ENCODE results near the gene MRGPRD. TPM values are rescaled to one million over a fixed set of nuclear protein-coding genes. Genes with fewer than 3 reads are reported as not detected.

MRGPRD gene
- total RNA-seq, 1 experiment from 2014 or later, result not detected

DNA sequence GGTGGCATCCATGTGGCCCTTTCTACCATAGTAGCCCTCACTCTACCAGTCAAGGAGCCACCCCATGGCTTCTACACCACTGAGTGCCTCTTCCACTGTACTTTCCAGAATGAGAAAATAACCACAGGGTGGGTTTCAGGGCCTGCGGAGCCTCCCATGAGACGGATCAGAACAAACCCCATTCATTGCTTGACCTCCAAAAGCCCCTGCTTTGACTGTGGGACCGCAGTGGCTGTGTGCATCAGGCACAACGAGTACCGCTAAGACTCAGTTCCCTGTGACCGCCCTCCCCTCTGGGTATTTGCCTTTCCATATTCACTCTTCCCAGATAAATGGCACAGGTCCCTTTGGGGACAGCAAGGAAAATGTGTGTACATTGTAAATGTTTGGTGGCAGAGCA lies 43.7 kb upstream of the MRGPRD start:
- ATAC-seq (no peak), DNase-seq (ENCODE audit: low read depth, low spot score) (no peak)
- Histone ChIP-seq H3K4me2 (ENCODE audit: low read length) (no peak overlapping the region), H3K9me3 (ENCODE audit: control insufficient read depth in 1 of 2, insufficient read depth in 1 of 2, low read depth in 1 of 2, low read length in 2 of 2) (no peaks in the 10 kb centered on the region), H3K27ac (ENCODE audit: low read depth, low read length) (no peak overlapping the region), H4K20me1 (ENCODE audit: insufficient read depth) (no peaks in the 10 kb centered on the region), H3K79me2 (ENCODE audit: insufficient read depth, low read length) (no peaks in the 10 kb centered on the region), H3K27me3 (ENCODE audit: insufficient read depth, low read length) (no peaks in the 10 kb centered on the region), H3K9me2 (ENCODE audit: insufficient read depth) (no peaks in the 10 kb centered on the region), H3K4me1 (ENCODE audit: control insufficient read depth in 1 of 2, insufficient read depth in 2 of 2, low read length in 2 of 2) (no peaks in the 10 kb centered on the region), H2AFZ (ENCODE audit: low read depth, low read length, poor library complexity, severe bottlenecking) (no peak overlapping the region), H3K4me3 (replicated peaks in 1 of 2; ENCODE audit: low read depth in 1 of 2, low read length in 2 of 2) (no peak overlapping the region), H3K9ac (ENCODE audit: low read length) (no peak overlapping the region), H3K36me3 (ENCODE audit: control insufficient read depth in 1 of 2, insufficient read depth in 2 of 2, low read length in 2 of 2) (no peaks in the 10 kb centered on the region)
- RAD21 ChIA-PET (ENCODE audit: low non-redundant PET in 1 of 2, low total read pairs in 2 of 2, uncharacterized antibody in 2 of 2, unreplicated experiment in 2 of 2), result no interaction called here
- POLR2A ChIA-PET, result no interaction called here
- intact Hi-C loops (cut with micrococcal nuclease), result no loop called here
- no TSS peak for BruUV-seq (replicated peaks)
- CTCF ChIA-PET, result no interaction called here
- TF ChIP-seq SP1 (IDR thresholded peaks at IDR 0.05; ENCODE audit: low read depth), result no peak
- TF ChIP-seq ZNF274 (IDR thresholded peaks at IDR 0.05; ENCODE audit: low read depth, low read length), result no peak
- TF ChIP-seq, protein P1, sequence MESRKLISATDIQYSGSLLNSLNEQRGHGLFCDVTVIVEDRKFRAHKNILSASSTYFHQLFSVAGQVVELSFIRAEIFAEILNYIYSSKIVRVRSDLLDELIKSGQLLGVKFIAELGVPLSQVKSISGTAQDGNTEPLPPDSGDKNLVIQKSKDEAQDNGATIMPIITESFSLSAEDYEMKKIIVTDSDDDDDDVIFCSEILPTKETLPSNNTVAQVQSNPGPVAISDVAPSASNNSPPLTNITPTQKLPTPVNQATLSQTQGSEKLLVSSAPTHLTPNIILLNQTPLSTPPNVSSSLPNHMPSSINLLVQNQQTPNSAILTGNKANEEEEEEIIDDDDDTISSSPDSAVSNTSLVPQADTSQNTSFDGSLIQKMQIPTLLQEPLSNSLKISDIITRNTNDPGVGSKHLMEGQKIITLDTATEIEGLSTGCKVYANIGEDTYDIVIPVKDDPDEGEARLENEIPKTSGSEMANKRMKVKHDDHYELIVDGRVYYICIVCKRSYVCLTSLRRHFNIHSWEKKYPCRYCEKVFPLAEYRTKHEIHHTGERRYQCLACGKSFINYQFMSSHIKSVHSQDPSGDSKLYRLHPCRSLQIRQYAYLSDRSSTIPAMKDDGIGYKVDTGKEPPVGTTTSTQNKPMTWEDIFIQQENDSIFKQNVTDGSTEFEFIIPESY (IDR thresholded peaks at IDR 0.05; ENCODE audit: extremely low read depth, insufficient replicate concordance, low read length), result no peak
- no peak for TF ChIP-seq EZH2phosphoT487 (IDR thresholded peaks at IDR 0.05; ENCODE audit: borderline replicate concordance)
- TF ChIP-seq, protein P2, sequence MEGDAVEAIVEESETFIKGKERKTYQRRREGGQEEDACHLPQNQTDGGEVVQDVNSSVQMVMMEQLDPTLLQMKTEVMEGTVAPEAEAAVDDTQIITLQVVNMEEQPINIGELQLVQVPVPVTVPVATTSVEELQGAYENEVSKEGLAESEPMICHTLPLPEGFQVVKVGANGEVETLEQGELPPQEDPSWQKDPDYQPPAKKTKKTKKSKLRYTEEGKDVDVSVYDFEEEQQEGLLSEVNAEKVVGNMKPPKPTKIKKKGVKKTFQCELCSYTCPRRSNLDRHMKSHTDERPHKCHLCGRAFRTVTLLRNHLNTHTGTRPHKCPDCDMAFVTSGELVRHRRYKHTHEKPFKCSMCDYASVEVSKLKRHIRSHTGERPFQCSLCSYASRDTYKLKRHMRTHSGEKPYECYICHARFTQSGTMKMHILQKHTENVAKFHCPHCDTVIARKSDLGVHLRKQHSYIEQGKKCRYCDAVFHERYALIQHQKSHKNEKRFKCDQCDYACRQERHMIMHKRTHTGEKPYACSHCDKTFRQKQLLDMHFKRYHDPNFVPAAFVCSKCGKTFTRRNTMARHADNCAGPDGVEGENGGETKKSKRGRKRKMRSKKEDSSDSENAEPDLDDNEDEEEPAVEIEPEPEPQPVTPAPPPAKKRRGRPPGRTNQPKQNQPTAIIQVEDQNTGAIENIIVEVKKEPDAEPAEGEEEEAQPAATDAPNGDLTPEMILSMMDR (IDR thresholded peaks at IDR 0.05 in 2 of 3, conservative IDR thresholded peaks at IDR 0.05 in 1 of 3; ENCODE audit: borderline replicate concordance in 1 of 3, insufficient read depth in 1 of 3, low read depth in 2 of 3, low read length in 2 of 3), result no peak
- TF ChIP-seq EGR1 (IDR thresholded peaks at IDR 0.05; ENCODE audit: low read depth), result no peak
- TF ChIP-seq FOSL1 (IDR thresholded peaks at IDR 0.05; ENCODE audit: low read depth), result no peak
- TF ChIP-seq POLR2A (IDR thresholded peaks at IDR 0.05; ENCODE audit: borderline replicate concordance, extremely low read depth, insufficient read depth, insufficient read length), result no peak
- no peak for TF ChIP-seq POLR2AphosphoS5 (IDR thresholded peaks at IDR 0.05; ENCODE audit: low read depth, low read length)
- TF ChIP-seq YY1 (IDR thresholded peaks at IDR 0.05; ENCODE audit: extremely low read depth, insufficient replicate concordance, low read depth, low read length), result no peak
- TF ChIP-seq TCF7L2 (IDR thresholded peaks at IDR 0.05; ENCODE audit: borderline replicate concordance, extremely low read depth, insufficient read depth, insufficient read length), result no peak
- no peak for TF ChIP-seq SRF (IDR thresholded peaks at IDR 0.05; ENCODE audit: low read depth)
- no peak for TF ChIP-seq CEBPB (IDR thresholded peaks at IDR 0.05; ENCODE audit: low read depth)
- TF ChIP-seq ELF1 (IDR thresholded peaks at IDR 0.05; ENCODE audit: borderline replicate concordance, low read depth), result no peak
- no peak for TF ChIP-seq RAD21 (IDR thresholded peaks at IDR 0.05; ENCODE audit: low read depth)
- TF ChIP-seq SIN3A (IDR thresholded peaks at IDR 0.05; ENCODE audit: low read depth), result no peak

All from HCT116 (cell line).